ENCODE results near the gene NBAS. TPM values are rescaled to one million over a fixed set of nuclear protein-coding genes. Genes with fewer than 3 reads are reported as not detected.

NBAS gene
- polyA plus RNA-seq, 1 donor (not counting 4 experiments of a cell fraction or from before 2014, with no cell fraction given): 27.9 TPM

DNA sequence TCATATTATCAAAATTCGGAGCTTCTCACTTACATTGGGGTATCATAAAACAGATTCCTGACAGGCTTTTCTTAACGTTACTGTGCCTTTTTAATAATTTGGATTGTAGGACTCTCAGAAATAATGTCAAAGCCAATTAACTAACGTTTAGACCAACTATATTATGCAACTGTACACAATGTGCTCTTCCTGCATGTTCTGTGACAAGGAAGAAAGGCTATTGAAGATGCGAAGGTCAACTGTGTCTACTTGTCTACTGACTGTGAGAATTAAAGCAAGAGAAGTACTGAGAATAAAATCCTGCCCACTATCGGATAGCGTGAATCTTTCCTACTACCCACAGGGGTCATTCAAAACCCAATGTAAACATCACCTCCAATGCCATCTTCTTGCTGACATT is 393.0 kb downstream of the NBAS start:
- Histone ChIP-seq H3K36me3 (ENCODE audit: control insufficient read depth in 2 of 2, extremely low read depth in 1 of 2, insufficient read depth in 2 of 2, low read length in 2 of 2) (peaks cover 2 to 3% of the 10 kb centered on the region in 2 experiments), H4K20me1 (ENCODE audit: control insufficient read depth, extremely low read depth, insufficient read depth, low read length) (no peaks in the 10 kb centered on the region), H3K9me3 (ENCODE audit: control insufficient read depth, low read depth, low read length) (no peaks in the 10 kb centered on the region), H3K4me1 (ENCODE audit: control insufficient read depth, extremely low read depth, insufficient read depth, low read length) (peaks cover 20% of the 10 kb centered on the region), H3K4me2 (ENCODE audit: control insufficient read depth, extremely low read depth, insufficient read depth, low read depth, low read length) (no peak overlapping the region), H3K9ac (ENCODE audit: control insufficient read depth, extremely low read depth, insufficient read depth, low read length) (no peak overlapping the region), H3K27me3 (ENCODE audit: control insufficient read depth, extremely low read depth, insufficient read depth, low read length) (no peaks in the 10 kb centered on the region), H3K27ac (ENCODE audit: control insufficient read depth, insufficient read depth, low read length) (no peak overlapping the region), H3K4me3 (ENCODE audit: control insufficient read depth in 2 of 3, extremely low read depth in 1 of 3, insufficient read depth in 2 of 3, low read depth in 1 of 3, low read length in 3 of 3) (no peak overlapping the region), H3K9me1 (ENCODE audit: control insufficient read depth, extremely low read depth, insufficient read depth, low read length) (no peaks in the 10 kb centered on the region), H2AFZ (ENCODE audit: control insufficient read depth, low read length) (no peak overlapping the region), H3K79me2 (ENCODE audit: control insufficient read depth, insufficient read depth, low read length) (no peaks in the 10 kb centered on the region)
- TF ChIP-seq EZH2 (IDR thresholded peaks at IDR 0.05; ENCODE audit: low read length): no peak
- TF ChIP-seq, protein P1, sequence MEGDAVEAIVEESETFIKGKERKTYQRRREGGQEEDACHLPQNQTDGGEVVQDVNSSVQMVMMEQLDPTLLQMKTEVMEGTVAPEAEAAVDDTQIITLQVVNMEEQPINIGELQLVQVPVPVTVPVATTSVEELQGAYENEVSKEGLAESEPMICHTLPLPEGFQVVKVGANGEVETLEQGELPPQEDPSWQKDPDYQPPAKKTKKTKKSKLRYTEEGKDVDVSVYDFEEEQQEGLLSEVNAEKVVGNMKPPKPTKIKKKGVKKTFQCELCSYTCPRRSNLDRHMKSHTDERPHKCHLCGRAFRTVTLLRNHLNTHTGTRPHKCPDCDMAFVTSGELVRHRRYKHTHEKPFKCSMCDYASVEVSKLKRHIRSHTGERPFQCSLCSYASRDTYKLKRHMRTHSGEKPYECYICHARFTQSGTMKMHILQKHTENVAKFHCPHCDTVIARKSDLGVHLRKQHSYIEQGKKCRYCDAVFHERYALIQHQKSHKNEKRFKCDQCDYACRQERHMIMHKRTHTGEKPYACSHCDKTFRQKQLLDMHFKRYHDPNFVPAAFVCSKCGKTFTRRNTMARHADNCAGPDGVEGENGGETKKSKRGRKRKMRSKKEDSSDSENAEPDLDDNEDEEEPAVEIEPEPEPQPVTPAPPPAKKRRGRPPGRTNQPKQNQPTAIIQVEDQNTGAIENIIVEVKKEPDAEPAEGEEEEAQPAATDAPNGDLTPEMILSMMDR (optimal IDR thresholded peaks at IDR 0.05 in 1 of 3, IDR thresholded peaks at IDR 0.05 in 1 of 3, conservative IDR thresholded peaks at IDR 0.05 in 1 of 3; ENCODE audit: extremely low read depth in 1 of 3, insufficient read depth in 2 of 3, low read length in 3 of 3): no peak
- dilution Hi-C loops (cut with MboI; ENCODE audit: extremely low pct_ligation_motif_present, low sequenced_read_pairs): no loop called here
- no peak for DNase-seq (ENCODE audit: low read depth, low spot score)
- FAIRE-seq: no peak

DNA sequence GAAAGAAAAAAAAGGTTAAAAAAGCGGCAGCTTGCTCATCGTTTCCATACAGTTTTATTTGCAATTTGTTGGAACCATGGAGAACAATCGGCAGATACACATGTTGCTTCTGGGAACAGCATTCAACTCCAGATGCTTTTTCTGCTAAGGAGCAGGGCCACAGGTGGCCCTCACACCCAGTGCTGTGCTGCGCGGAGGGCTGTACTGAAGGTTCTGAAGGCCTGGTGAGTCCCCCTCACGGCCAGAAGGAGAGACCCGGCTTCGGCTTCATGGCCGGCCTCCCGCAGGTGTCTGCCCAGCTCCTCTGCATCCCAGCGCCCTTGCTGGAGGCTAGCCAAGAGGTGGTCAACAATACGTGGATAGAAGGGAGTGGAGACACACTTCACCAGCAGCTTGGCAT is 394.3 kb downstream of the NBAS start:
- H4K20me1 ChIP-seq (ENCODE audit: control insufficient read depth, extremely low read depth, insufficient read depth, low read length): no peaks in the 10 kb centered on the region
- peaks cover 2 to 3% of the 10 kb centered on the region in 2 experiments for H3K36me3 ChIP-seq (ENCODE audit: control insufficient read depth in 2 of 2, extremely low read depth in 1 of 2, insufficient read depth in 2 of 2, low read length in 2 of 2)
- TF ChIP-seq, protein P1 (optimal IDR thresholded peaks at IDR 0.05 in 1 of 3, IDR thresholded peaks at IDR 0.05 in 1 of 3, conservative IDR thresholded peaks at IDR 0.05 in 1 of 3; ENCODE audit: extremely low read depth in 1 of 3, insufficient read depth in 2 of 3, low read length in 3 of 3): no peak
- TF ChIP-seq EZH2 (IDR thresholded peaks at IDR 0.05; ENCODE audit: low read length): no peak
- no peak overlapping the region for H3K9ac ChIP-seq (ENCODE audit: control insufficient read depth, extremely low read depth, insufficient read depth, low read length)
- no peak overlapping the region for H2AFZ ChIP-seq (ENCODE audit: control insufficient read depth, low read length)
- DNase-seq (ENCODE audit: low read depth, low spot score) (no peak), FAIRE-seq (no peak)
- H3K4me3 ChIP-seq (ENCODE audit: control insufficient read depth in 2 of 3, extremely low read depth in 1 of 3, insufficient read depth in 2 of 3, low read depth in 1 of 3, low read length in 3 of 3): no peak overlapping the region
- H3K27me3 ChIP-seq (ENCODE audit: control insufficient read depth, extremely low read depth, insufficient read depth, low read length): no peaks in the 10 kb centered on the region
- H3K27ac ChIP-seq (ENCODE audit: control insufficient read depth, insufficient read depth, low read length): no peak overlapping the region
- dilution Hi-C loops (cut with MboI; ENCODE audit: extremely low pct_ligation_motif_present, low sequenced_read_pairs): no loop called here
- no peaks in the 10 kb centered on the region for H3K9me1 ChIP-seq (ENCODE audit: control insufficient read depth, extremely low read depth, insufficient read depth, low read length)
- no peak overlapping the region for H3K4me2 ChIP-seq (ENCODE audit: control insufficient read depth, extremely low read depth, insufficient read depth, low read depth, low read length)
- H3K79me2 ChIP-seq (ENCODE audit: control insufficient read depth, insufficient read depth, low read length): no peaks in the 10 kb centered on the region
- no peaks in the 10 kb centered on the region for H3K9me3 ChIP-seq (ENCODE audit: control insufficient read depth, low read depth, low read length)
- H3K4me1 ChIP-seq (ENCODE audit: control insufficient read depth, extremely low read depth, insufficient read depth, low read length): peaks cover 20% of the 10 kb centered on the region

All from keratinocyte (primary cell).